Liver (tissue), 9 donors: ENCODE results near the gene FAM89A. TPM values are rescaled to one million over a fixed set of nuclear protein-coding genes. Genes with fewer than 3 reads are reported as not detected.

Experiments
- DNase-seq: peaks from one replicate; pipeline ENCODE4 v3.0.0-alpha.2; 2017; ENCODE audit warnings: low spot score
- H3K27ac ChIP-seq, 2 donors: one replicate each; pipeline ENCODE4 v1.7.0; 2013; ENCODE audit warnings: inconsistent platforms in 2 of 2, low read length in 2 of 2, control low read depth in 1 of 2, low read depth in 1 of 2, mild to moderate bottlenecking in 1 of 2
- H3K27me3 ChIP-seq, 4 donors: one replicate each; pipeline versions ENCODE4 v1.6.1 to v1.7.0; 2013; ENCODE audit warnings: low read length in 3 of 4, inconsistent platforms in 1 of 4, mild to moderate bottlenecking in 1 of 4, moderate library complexity in 1 of 4; ENCODE audit not compliant: control insufficient read depth in 4 of 4, insufficient read depth in 4 of 4
- H3K36me3 ChIP-seq, 4 donors: one replicate each; pipeline versions ENCODE4 v1.6.1 to v1.7.0; 2013; ENCODE audit warnings: low read length in 3 of 4, mild to moderate bottlenecking in 3 of 4, low read depth in 1 of 4, moderate library complexity in 1 of 4; ENCODE audit not compliant: control insufficient read depth in 4 of 4, insufficient read depth in 3 of 4
- H3K4me1 ChIP-seq, 4 donors: one replicate each; pipeline versions ENCODE4 v1.6.1 to v1.7.0; 2013; ENCODE audit warnings: low read length in 3 of 4, mild to moderate bottlenecking in 3 of 4, moderate library complexity in 1 of 4; ENCODE audit not compliant: control insufficient read depth in 4 of 4, insufficient read depth in 4 of 4
- H3K4me3 ChIP-seq, 3 donors: one replicate each; pipeline versions ENCODE4 v1.6.1 to v1.7.0; 2013; ENCODE audit warnings: low read length in 3 of 3, control low read depth in 1 of 3, low read depth in 1 of 3, mild to moderate bottlenecking in 1 of 3
- H3K9ac ChIP-seq, 2 donors: one replicate each; pipeline ENCODE4 v1.7.0; 2013; ENCODE audit warnings: low read length in 2 of 2, mild to moderate bottlenecking in 2 of 2, moderate library complexity in 2 of 2, control low read depth in 1 of 2, low read depth in 1 of 2
- H3K9me3 ChIP-seq, 4 donors: one replicate each; pipeline versions ENCODE4 v1.6.1 to v1.7.0; 2013; ENCODE audit warnings: low read length in 3 of 4; ENCODE audit not compliant: control insufficient read depth in 4 of 4
- ATF3 ChIP-seq: IDR thresholded peaks from 2 replicates; pipeline ENCODE4 v1.6.1; 2016; ENCODE audit warnings: antibody characterized with exemption
- CTCF ChIP-seq: fragments of 150-350 bp; IDR thresholded peaks from 2 replicates; pipeline ENCODE4 v1.5.1; 2017; ENCODE audit warnings: improper control_type of control experiment, low read depth, low read length; ENCODE audit not compliant: missing input control
- EGR1 ChIP-seq, 2 donors: IDR thresholded peaks; 2 replicates each; pipeline ENCODE4 v1.6.1; 2016 to 2018; ENCODE audit warnings: antibody characterized with exemption in 2 of 2, low read depth in 2 of 2
- FOXA1 ChIP-seq: IDR thresholded peaks from 2 replicates; pipeline ENCODE4 v1.6.1; 2016; ENCODE audit warnings: antibody characterized with exemption
- FOXA2 ChIP-seq: IDR thresholded peaks from 2 replicates; pipeline ENCODE4 v1.6.1; 2016; ENCODE audit warnings: antibody characterized with exemption
- GABPA ChIP-seq, 2 donors: IDR thresholded peaks in 1 of 2; conservative IDR thresholded peaks in 1 of 2; 2 replicates each; pipeline ENCODE4 v1.6.1; 2016; ENCODE audit warnings: antibody characterized with exemption in 2 of 2, mild to moderate bottlenecking in 1 of 2, moderate library complexity in 1 of 2
- HNF4A ChIP-seq, 2 donors: conservative IDR thresholded peaks; 2 replicates each; pipeline ENCODE4 v1.6.1; 2016; ENCODE audit warnings: antibody characterized with exemption in 2 of 2, mild to moderate bottlenecking in 2 of 2
- HNF4G ChIP-seq: IDR thresholded peaks from 2 replicates; pipeline ENCODE4 v1.6.1; 2016; ENCODE audit warnings: antibody characterized with exemption
- JUND ChIP-seq, 2 donors: IDR thresholded peaks; 2 replicates each; pipeline ENCODE4 v1.6.1; 2016; ENCODE audit warnings: antibody characterized with exemption in 2 of 2
- MAX ChIP-seq: IDR thresholded peaks from 2 replicates; pipeline ENCODE4 v1.6.1; 2016; ENCODE audit warnings: antibody characterized with exemption
- NR2F2 ChIP-seq: IDR thresholded peaks from 2 replicates; pipeline ENCODE4 v1.6.1; 2016; ENCODE audit warnings: antibody characterized with exemption
- RAD21 ChIP-seq, 2 donors: IDR thresholded peaks; 2 replicates each; pipeline ENCODE4 v1.6.1; 2016; ENCODE audit warnings: antibody characterized with exemption in 2 of 2, mild to moderate bottlenecking in 2 of 2
- RXRA ChIP-seq, 2 donors: IDR thresholded peaks; 2 replicates each; pipeline ENCODE4 v1.6.1; 2017 to 2018; ENCODE audit warnings: antibody characterized with exemption in 2 of 2, mild to moderate bottlenecking in 1 of 2
- SP1 ChIP-seq: IDR thresholded peaks from 2 replicates; pipeline ENCODE4 v1.6.1; 2018; ENCODE audit warnings: antibody characterized with exemption, mild to moderate bottlenecking
- TAF1 ChIP-seq: conservative IDR thresholded peaks from 2 replicates; pipeline ENCODE4 v1.6.1; 2016; ENCODE audit warnings: antibody characterized with exemption, mild to moderate bottlenecking
- YY1 ChIP-seq: IDR thresholded peaks from 2 replicates; pipeline ENCODE4 v1.6.1; 2016; ENCODE audit warnings: antibody characterized with exemption, mild to moderate bottlenecking
- ZBTB33 ChIP-seq: IDR thresholded peaks from 2 replicates; pipeline ENCODE4 v1.6.1; 2016; ENCODE audit warnings: antibody characterized with exemption
- WGBS: extraction: QIAGEN DNeasy Blood & Tissue Kit; methylation state at CpG from one replicate; pipeline ENCODE4 v1.1.7; 2013; 5-methylcytosine and 5-hydroxymethylcytosine counted together
- polyA plus RNA-seq, 2 donors: library from polyadenylated mRNA; stranded (reverse) in 1 of 2; unstranded in 1 of 2; fragments of 200-250 nt in 1 of 2; fragments of >200 nt in 1 of 2; fragmentation: Nextera tagmentation in 1 of 2; extraction: Ambion mirVana in 1 of 2; gene quantifications; one replicate each; pipeline versions ENCODE4 v1.2.1 to v1.2.3, GENCODE V29; 2013 to 2015
- total RNA-seq, 2 donors: library from RNA; depleted of rRNA; stranded (reverse); fragments of >200 nt; gene quantifications; one replicate each; pipeline ENCODE4 v1.2.3, GENCODE V29; 2014
- donor health status: healthy.
- donor health status: healthy.
- donor health status: healthy.
- donor health status: healthy.
- donor health status: healthy.

FAM89A gene
- total and polyA plus RNA-seq, 4 donors = 5.3 to 8.8 (median 8.1) TPM

GRCh38 chr1:231073331-231073730, 33.3 kb upstream of the FAM89A start:
- Histone ChIP-seq H3K27me3 (no peaks in the 10 kb centered on the region), H3K9ac (no peak overlapping the region), H3K9me3 (no peaks in the 10 kb centered on the region), H3K4me1 (no peaks in the 10 kb centered on the region), H3K36me3 (no peaks in the 10 kb centered on the region), H3K27ac (no peak overlapping the region), H3K4me3 (no peak overlapping the region)
- 97% methylated on average over 3 of the region's 3 CpGs for whole genome bisulfite sequencing
- DNase-seq = no peak
- TF ChIP-seq TAF1 = no peak
- no peak for TF ChIP-seq ATF3
- TF ChIP-seq GABPA (IDR thresholded peaks at IDR 0.05 in 1 of 2, conservative IDR thresholded peaks at IDR 0.05 in 1 of 2) = no peak
- no peak for TF ChIP-seq YY1
- TF ChIP-seq HNF4A (conservative IDR thresholded peaks at IDR 0.05) = no peak
- no peak for TF ChIP-seq CTCF
- no peak for TF ChIP-seq RAD21 (IDR thresholded peaks at IDR 0.05)
- TF ChIP-seq NR2F2 = no peak
- no peak for TF ChIP-seq EGR1 (IDR thresholded peaks at IDR 0.05; ENCODE audit: low read depth in 2 of 2)
- no peak for TF ChIP-seq FOXA2
- TF ChIP-seq RXRA (IDR thresholded peaks at IDR 0.05) = no peak
- no peak for TF ChIP-seq JUND (IDR thresholded peaks at IDR 0.05)
- TF ChIP-seq MAX = no peak
- TF ChIP-seq ZBTB33 = no peak
- no peak for TF ChIP-seq FOXA1
- TF ChIP-seq SP1 = no peak
- no peak for TF ChIP-seq HNF4G

GRCh38 chr1:231072502-231073094, 32.5 kb upstream of the FAM89A start:
- Histone ChIP-seq H3K9me3 (no peaks in the 10 kb centered on the region), H3K27ac (no peak overlapping the region), H3K27me3 (no peaks in the 10 kb centered on the region), H3K9ac (no peak overlapping the region), H3K4me3 (no peak overlapping the region), H3K4me1 (no peaks in the 10 kb centered on the region), H3K36me3 (no peaks in the 10 kb centered on the region)
- no peak for DNase-seq
- WGBS = 77% methylated on average over 3 of the region's 3 CpGs
- TF ChIP-seq ATF3 = no peak
